Astrocyte (in vitro differentiated cells and primary cell): ENCODE data around the gene PER1. TPM values are rescaled to one million over a fixed set of nuclear protein-coding genes. Genes with fewer than 3 reads are reported as not detected.

Source experiments
- DNase-seq: peaks from one replicate; pipeline ENCODE4 v3.0.0-alpha.2; 2010; ENCODE audit warnings: low read depth
- FAIRE-seq: peaks from 2 replicates; lab custom pipeline; 2011; peaks lifted over from hg19 to GRCh38; lab: Jason Lieb, UNC
- H2AFZ ChIP-seq: 2 replicates; pipeline ENCODE4 v1.6.0; 2012; ENCODE audit warnings: low read depth, low read length, inconsistent platforms
- H3K27ac ChIP-seq: 2 replicates; pipeline ENCODE4 v1.5.1; 2011; ENCODE audit warnings: low read depth, low read length, inconsistent platforms
- H3K27me3 ChIP-seq: 2 replicates; pipeline ENCODE4 v1.6.0; 2011; ENCODE audit warnings: low read length, inconsistent platforms; ENCODE audit not compliant: insufficient read depth
- H3K36me3 ChIP-seq: 2 replicates; pipeline ENCODE4 v1.5.1; 2011; ENCODE audit warnings: low read length, inconsistent platforms; ENCODE audit not compliant: insufficient read depth
- H3K4me1 ChIP-seq: 2 replicates; pipeline ENCODE4 v1.5.1; 2011; ENCODE audit warnings: low read length, inconsistent platforms; ENCODE audit not compliant: insufficient read depth
- H3K4me2 ChIP-seq: 2 replicates; pipeline ENCODE4 v1.6.0; 2012; ENCODE audit warnings: low read length, inconsistent platforms
- H3K4me3 ChIP-seq: 2 replicates; pipeline ENCODE4 v1.5.1; 2011; ENCODE audit warnings: low read depth, mild to moderate bottlenecking, low read length, inconsistent platforms; ENCODE audit not compliant: insufficient read depth
- H3K79me2 ChIP-seq: 2 replicates; pipeline ENCODE4 v1.6.0; 2012; ENCODE audit warnings: mild to moderate bottlenecking, low read length, inconsistent platforms; ENCODE audit not compliant: insufficient read depth
- H3K9ac ChIP-seq: 2 replicates; pipeline ENCODE4 v1.6.0; 2012; ENCODE audit warnings: mild to moderate bottlenecking, low read length, inconsistent platforms
- H3K9me3 ChIP-seq: 2 replicates; pipeline ENCODE4 v1.5.1; 2012; ENCODE audit warnings: low read depth, mild to moderate bottlenecking, low read length, inconsistent platforms; ENCODE audit not compliant: insufficient read depth
- H4K20me1 ChIP-seq: 2 replicates; pipeline ENCODE4 v1.6.0; 2012; ENCODE audit warnings: low read length, inconsistent platforms; ENCODE audit not compliant: insufficient read depth
- H3K27ac Mint-ChIP-seq: one replicate; pipeline ENCODE4 v1.8.0; 2021; ENCODE audit warnings: mild to moderate bottlenecking, mixed read lengths; ENCODE audit not compliant: unreplicated experiment
- H3K27me3 Mint-ChIP-seq: one replicate; pipeline ENCODE4 v1.8.0; 2021; ENCODE audit warnings: low read depth, mixed read lengths; ENCODE audit not compliant: unreplicated experiment
- H3K36me3 Mint-ChIP-seq: one replicate; pipeline ENCODE4 v1.8.0; 2021; ENCODE audit warnings: low read depth, mixed read lengths; ENCODE audit not compliant: unreplicated experiment
- H3K4me1 Mint-ChIP-seq: one replicate; pipeline ENCODE4 v1.8.0; 2021; ENCODE audit warnings: low read depth, mixed read lengths; ENCODE audit not compliant: unreplicated experiment
- H3K4me3 Mint-ChIP-seq: one replicate; pipeline ENCODE4 v1.8.0; 2021; ENCODE audit warnings: mild to moderate bottlenecking, moderate library complexity, mixed read lengths; ENCODE audit not compliant: unreplicated experiment
- H3K9me3 Mint-ChIP-seq: one replicate; pipeline ENCODE4 v1.8.0; 2021; ENCODE audit warnings: mild to moderate bottlenecking, mixed read lengths; ENCODE audit not compliant: unreplicated experiment
- EZH2 ChIP-seq: IDR thresholded peaks from 2 replicates; pipeline ENCODE4 v1.6.1; 2012; ENCODE audit warnings: mild to moderate bottlenecking, low read length, inconsistent platforms; ENCODE audit not compliant: insufficient read depth
- total RNA-seq: library from RNA; stranded (reverse); gene quantifications from 2 replicates; pipeline ENCODE4 v1.2.1, GENCODE V29; 2021
- TF ChIP-seq, protein P1 (sequence below): IDR thresholded peaks from 2 replicates; pipeline ENCODE4 v1.5.1; 2011; ENCODE audit warnings: low read depth, mild to moderate bottlenecking, inconsistent platforms, low read length, moderate library complexity; ENCODE audit not compliant: insufficient read depth

PER1 gene
- total RNA-seq, 1 donor from 2014 or later = 17.0 TPM

DNA sequence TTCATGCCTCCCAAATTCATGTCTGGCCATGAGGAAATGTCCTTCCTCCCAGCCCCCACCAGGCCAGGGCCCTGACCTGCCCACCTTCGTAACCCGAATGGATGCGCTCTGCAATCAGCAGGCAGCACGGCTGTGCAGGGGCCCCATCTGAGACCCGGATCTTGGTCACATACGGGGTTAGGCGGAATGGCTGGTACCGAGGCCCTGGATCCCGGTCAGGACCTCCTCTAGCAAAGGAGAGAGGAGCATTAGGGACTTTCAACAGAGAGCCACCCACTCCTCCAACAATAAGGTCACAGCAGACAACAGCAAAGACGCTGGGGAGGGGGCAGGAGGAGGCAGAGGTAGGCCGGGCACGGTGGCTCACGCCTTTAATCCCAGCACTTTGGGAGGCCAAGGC lies 3.6 kb downstream of the PER1 start:
- Mint-ChIP-seq H3K4me1 (peaks cover 9% of the 10 kb centered on the region), H3K27ac (no peak overlapping the region), H3K9me3 (peaks cover 2% of the 10 kb centered on the region), H3K27me3 (no peaks in the 10 kb centered on the region), H3K4me3 (no peak overlapping the region), H3K36me3 (peaks cover 29% of the 10 kb centered on the region)
- TF ChIP-seq, protein P1, sequence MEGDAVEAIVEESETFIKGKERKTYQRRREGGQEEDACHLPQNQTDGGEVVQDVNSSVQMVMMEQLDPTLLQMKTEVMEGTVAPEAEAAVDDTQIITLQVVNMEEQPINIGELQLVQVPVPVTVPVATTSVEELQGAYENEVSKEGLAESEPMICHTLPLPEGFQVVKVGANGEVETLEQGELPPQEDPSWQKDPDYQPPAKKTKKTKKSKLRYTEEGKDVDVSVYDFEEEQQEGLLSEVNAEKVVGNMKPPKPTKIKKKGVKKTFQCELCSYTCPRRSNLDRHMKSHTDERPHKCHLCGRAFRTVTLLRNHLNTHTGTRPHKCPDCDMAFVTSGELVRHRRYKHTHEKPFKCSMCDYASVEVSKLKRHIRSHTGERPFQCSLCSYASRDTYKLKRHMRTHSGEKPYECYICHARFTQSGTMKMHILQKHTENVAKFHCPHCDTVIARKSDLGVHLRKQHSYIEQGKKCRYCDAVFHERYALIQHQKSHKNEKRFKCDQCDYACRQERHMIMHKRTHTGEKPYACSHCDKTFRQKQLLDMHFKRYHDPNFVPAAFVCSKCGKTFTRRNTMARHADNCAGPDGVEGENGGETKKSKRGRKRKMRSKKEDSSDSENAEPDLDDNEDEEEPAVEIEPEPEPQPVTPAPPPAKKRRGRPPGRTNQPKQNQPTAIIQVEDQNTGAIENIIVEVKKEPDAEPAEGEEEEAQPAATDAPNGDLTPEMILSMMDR = no peak
- no peak for TF ChIP-seq EZH2
- Histone ChIP-seq H3K27ac (no peak overlapping the region), H3K27me3 (no peaks in the 10 kb centered on the region), H2AFZ (no peak overlapping the region), H3K4me1 (peaks cover 29% of the 10 kb centered on the region), H3K79me2 (peaks cover 4% of the 10 kb centered on the region), H3K4me3 (no peak overlapping the region), H3K36me3 (peaks cover 3% of the 10 kb centered on the region), H3K9me3 (no peaks in the 10 kb centered on the region), H4K20me1 (peaks cover 17% of the 10 kb centered on the region), H3K4me2 (no peak overlapping the region), H3K9ac (no peak overlapping the region)
- DNase-seq (no peak), FAIRE-seq (no peak)

DNA sequence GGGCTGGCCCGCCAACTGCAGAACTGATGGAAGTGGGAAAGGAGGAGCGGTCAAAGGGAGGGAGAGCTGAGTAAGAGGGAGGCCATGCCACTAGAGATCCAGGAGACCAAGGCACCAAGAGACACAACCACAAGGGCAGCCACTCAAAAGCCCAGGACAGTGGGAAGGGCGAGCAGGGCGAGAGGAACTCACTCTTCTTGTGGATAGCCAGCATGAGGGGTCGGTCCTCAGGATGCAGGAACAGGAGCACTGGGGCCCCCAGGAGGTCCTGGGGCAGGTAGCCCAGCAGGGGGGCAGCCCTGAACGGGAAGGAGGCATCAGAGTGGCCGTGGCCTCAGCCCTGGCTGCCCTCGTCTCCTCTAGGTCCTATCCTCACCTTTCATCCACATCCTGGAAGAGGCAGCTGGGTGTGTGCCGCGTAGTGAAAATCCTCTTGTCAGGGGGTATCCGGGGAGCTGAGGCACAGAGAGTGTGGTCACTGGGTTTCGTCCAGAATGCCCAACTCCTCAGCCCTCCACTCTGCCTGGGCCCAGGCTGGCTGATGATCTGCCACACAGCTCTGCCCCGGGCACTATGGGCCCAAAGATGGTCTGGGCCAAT lies 4.3 kb downstream of the PER1 start:
- Histone ChIP-seq H2AFZ (no peak overlapping the region), H3K27ac (no peak overlapping the region)

More for the DNA sequence above, 4.3 kb downstream of the PER1 start:
- Histone ChIP-seq H4K20me1 (peaks cover 13% of the 10 kb centered on the region), H3K36me3 (peaks cover 3% of the 10 kb centered on the region), H3K9me3 (no peaks in the 10 kb centered on the region), H3K4me2 (no peak overlapping the region), H3K4me3 (no peak overlapping the region), H3K9ac (no peak overlapping the region), H3K27me3 (no peaks in the 10 kb centered on the region), H3K79me2 (peaks cover 4% of the 10 kb centered on the region), H3K4me1 (peaks cover 22% of the 10 kb centered on the region)
- Mint-ChIP-seq H3K9me3 (peaks cover 2% of the 10 kb centered on the region), H3K27ac (no peak overlapping the region), H3K4me3 (no peak overlapping the region), H3K36me3 (peaks cover 29% of the 10 kb centered on the region), H3K4me1 (peaks cover 4% of the 10 kb centered on the region), H3K27me3 (no peaks in the 10 kb centered on the region)
- no peak for DNase-seq
- TF ChIP-seq EZH2 = no peak
- TF ChIP-seq, protein P1 = no peak
- no peak for FAIRE-seq
